Hematopoietic multipotent progenitor cell treated with erythropoietin and hydrocortisone succinate and interleukin-3 and kit ligand, for 8 days (in vitro differentiated cells): ENCODE results near the gene TMIGD2.
"Not testable (repeated sequence)": the region's sequence is repeated elsewhere in the genome, so short reads cannot be mapped to it uniquely, and the experiment has no call there.

Experiments used
- DNase-seq: peaks from one replicate; pipeline ENCODE4 v3.0.0-alpha.2; 2015

Gene TMIGD2, protein sequence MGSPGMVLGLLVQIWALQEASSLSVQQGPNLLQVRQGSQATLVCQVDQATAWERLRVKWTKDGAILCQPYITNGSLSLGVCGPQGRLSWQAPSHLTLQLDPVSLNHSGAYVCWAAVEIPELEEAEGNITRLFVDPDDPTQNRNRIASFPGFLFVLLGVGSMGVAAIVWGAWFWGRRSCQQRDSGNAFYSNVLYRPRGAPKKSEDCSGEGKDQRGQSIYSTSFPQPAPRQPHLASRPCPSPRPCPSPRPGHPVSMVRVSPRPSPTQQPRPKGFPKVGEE

DNA sequence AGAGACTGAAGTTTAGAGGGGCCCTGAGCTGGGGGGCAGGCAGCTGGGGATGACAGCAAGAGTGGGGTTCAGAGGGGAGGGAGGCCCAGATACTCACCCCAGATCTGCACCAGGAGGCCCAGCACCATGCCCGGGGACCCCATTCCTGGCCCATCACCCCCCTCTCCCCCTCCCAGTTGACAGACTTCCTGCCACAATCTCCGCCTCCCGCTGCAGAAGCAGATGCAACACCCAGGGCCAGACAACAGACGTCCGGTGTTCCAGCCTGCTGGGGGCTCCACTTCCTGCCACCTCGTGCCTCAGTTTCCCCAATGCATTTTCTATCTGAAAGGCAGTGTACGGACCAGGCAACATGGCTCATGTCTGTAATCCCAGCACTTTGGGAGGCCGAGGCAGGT is at the start of gene TMIGD2:
TSS of gene TMIGD2 (minus strand) at position 147 of the 398 bp plus-strand sequence. CDS start at position 143, 4 bp downstream.
- no peak for DNase-seq

DNA sequence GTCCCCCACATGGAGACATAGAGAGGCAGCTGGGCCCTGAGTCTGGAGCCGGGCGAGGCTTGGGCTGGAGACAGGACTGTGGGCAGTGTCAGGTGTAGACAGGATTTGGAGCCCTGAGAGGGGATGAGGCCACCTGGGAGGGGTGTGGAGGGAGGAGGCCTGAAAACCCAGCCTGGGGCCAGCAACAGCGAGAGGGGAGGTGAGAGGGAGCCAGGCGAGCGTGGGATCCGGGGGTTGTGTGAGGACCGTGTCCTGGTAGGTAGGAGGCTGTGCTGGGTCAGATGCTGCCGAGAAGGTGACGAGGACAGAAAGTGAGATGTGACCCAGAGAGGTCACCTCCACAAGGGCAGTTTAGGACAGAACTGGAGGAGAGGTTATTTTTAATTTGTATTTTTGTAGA is 48.5 kb upstream of the TMIGD2 start:
- no peak for DNase-seq

DNA sequence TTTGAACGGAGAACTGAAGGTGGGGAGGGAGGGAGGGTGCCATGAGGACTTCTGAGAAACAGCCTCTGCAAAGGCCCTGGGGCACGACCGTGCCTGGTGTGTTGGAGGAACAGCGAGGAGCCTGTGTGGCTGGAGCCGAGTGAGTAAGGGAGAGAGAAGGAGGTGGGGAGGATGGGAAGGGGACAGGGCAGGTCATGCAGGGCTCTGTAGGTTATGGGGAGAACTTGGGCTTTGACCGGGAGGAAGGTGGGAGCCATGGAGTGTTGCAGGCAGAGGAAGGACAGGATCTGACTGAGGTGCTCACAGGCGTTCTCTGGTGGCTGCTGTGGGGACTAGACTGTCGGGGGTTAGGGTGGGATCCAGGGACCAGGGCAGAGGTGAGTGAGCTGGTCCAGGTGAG is 47.9 kb upstream of the TMIGD2 start:
- no peak for DNase-seq

DNA sequence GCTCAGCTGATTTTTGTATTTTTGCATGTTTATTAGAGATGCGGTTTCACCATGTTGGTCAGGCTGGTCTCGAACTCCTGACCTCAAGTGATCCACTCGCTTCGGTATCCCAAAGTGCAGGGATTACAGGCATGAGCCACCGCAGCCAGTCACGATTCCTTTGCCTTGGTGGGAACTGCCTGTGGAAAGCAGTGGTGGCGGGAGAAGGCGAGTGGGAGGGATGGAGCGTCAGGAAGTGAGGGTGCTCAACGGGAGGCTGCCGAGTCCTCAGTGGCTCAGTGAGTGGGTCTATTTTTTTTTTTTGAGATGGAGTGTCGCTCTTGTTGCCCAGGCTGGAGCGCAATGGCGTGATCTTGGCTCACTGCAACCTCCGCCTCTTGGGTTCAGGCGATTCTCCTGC is 47.0 kb upstream of the TMIGD2 start:
- DNase-seq: not testable (repeated sequence)

DNA sequence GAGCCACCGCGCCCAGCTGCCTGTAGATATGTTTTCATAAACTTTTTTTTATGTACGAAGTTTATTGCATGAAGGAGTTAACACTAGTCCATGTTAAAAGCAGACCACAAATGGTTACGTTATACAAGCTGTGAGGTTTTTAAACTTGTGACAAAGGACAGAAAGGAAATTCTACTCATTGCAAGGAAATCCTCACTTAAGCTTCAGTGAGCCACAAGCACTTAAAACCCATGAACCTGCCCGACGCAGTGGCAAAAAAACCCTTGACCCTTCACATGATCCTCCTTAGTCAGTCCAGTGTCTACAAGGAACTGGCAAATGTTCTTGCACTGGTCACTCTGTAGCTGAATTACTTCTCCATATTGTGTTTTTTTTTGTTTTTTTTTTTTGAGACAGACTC is 45.3 kb upstream of the TMIGD2 start:
- no peak for DNase-seq

DNA sequence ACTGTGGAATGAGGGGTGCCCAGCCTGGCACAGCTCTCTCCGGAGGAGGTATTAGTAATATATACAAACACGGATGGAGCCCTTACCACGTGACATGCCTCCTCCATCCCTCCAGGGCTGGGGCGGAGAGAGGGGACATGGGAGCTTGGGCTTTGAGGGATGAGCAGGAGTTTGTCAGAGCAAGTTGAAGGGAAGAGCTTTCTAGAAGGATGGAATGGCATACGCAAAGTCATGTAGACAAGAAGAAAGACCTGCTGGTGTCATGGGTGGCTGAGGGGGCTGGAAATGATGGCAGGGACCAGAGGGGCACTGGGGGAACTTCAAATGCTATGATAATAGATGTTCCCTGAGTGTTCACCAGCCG is 43.8 kb upstream of the TMIGD2 start:
- no peak for DNase-seq

DNA sequence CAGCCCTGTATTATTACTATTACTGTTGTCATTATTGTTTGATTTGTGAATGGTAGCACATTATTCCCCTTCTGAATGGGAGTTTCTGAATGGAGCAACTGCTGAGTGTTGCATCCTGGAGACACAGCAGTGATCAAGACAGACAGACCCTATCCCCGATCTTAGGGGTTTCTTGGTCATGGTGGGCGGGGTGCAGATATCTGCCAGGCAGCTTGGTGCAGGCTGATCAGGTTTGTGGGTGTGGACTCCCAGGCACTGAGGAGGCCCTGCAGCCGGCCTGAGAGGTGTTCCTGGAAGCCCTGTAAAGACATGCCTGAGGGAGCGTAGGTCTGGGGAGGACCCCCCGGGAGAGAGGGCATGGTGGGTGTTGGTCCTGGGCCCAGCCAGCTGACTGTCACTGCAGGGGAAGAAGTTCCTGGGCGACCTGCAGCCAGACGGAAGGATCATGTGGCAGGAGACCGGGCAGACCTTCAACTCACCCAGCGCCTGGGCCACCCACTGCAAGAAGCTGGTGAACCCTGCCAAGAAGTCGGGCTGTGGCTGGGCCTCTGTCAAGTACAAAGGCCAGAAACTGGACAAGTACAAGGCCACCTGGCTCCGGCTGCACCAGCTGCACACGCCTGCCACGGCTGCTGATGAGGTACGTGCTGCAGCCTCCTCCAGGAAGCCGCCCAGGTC is 43.3 kb upstream of the TMIGD2 start:
- peak; percentile 66 for DNase-seq

DNA sequence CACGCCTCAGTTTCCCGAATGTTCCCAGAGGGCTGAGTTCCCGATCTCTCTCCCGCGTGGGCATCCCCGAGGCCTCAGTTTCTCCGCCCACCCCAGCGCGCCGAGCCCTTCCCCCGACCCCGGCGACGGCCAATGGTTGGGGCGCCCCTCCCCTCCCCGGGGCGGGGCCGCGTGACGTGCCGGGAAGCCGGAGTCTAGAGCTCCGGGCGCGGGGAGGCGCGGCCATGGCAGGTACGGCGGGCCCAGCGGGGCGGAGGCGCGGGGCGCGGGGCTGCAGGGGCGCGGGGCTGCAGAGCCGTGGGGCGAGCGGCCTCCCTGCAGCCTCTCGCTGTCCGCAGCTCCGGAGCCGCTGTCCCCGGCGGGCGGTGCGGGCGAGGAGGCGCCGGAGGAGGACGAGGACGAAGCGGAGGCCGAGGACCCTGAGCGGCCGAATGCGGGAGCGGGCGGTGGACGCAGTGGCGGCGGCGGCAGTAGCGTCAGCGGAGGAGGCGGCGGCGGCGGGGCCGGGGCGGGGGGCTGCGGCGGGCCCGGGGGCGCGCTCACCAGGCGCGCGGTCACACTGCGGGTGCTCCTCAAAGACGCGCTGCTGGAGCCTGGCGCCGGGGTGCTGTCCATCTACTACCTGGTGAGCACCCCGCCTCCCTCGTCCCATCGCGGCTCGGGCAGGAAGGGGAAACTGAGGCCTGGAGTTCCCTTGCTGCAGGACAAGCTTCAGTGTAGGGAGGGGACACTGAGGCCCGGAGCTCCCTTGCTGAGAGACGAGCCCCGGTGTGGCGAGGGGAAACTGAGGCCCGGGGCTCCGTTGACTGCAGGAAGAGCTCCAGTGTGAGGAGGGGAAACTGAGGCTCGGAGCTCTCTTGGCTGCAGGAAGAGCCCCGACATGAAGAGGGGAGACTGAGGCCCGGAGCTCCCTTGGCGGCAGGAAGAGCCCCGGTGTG is 41.5 kb upstream of the TMIGD2 start, which contains the start of gene MPND:
TSS of gene MPND (plus strand) at position 193 of the 938 bp plus-strand sequence. CDS start at position 225, 32 bp downstream.
- DNase-seq: peak; percentile 88

DNA sequence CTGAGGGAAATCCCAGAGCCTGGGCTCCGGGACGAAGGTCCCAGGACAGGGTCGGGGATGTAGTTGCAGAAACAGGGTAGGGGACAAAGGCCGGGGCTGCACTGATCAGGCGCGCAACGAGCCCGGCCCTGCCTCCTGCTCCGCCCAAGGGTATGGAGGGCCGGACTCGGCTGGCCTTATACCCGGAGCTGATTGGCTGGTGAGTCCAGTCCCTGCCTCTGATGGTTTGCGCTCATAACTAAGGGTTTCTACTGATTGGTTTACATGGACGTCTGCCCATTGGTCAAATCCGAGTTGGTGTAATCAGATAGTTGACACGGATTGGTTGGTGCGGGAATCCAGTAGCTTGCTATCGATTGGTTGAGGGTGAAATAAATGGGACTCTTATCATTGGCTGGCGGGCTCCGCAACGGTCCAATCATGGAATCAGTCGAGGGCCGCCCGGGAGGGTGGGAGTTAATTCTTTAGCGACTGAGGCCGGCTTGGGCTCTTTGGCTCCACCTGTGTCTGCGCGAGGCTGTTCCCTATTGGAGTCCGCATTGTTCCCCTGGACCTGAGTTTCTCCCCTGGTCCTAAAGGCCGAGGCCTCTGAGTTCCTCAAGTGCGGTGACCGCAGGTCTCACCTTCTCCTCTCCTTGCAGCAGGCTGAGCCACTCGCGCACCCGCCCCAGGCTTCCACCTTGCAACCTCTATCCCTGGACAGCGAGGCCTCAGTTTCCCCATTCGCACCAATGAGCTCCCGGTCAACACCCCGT is 40.6 kb upstream of the TMIGD2 start:
- DNase-seq: peak; percentile 100

DNA sequence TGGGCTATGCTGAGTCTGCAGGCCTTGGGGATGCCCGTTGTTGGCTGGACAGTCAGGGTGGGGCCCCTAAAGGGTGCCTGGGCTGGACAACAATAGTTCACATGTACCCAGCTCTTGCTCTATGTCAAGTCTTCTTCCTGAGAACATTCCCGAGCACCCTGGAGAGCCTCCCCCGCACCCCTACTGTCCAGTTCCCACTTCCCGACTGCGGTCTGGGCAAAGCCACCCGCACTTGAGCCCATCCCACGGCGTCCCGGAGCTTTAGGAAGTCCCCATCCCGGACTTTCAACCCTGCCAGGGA is 40.1 kb upstream of the TMIGD2 start:
- no peak for DNase-seq

DNA sequence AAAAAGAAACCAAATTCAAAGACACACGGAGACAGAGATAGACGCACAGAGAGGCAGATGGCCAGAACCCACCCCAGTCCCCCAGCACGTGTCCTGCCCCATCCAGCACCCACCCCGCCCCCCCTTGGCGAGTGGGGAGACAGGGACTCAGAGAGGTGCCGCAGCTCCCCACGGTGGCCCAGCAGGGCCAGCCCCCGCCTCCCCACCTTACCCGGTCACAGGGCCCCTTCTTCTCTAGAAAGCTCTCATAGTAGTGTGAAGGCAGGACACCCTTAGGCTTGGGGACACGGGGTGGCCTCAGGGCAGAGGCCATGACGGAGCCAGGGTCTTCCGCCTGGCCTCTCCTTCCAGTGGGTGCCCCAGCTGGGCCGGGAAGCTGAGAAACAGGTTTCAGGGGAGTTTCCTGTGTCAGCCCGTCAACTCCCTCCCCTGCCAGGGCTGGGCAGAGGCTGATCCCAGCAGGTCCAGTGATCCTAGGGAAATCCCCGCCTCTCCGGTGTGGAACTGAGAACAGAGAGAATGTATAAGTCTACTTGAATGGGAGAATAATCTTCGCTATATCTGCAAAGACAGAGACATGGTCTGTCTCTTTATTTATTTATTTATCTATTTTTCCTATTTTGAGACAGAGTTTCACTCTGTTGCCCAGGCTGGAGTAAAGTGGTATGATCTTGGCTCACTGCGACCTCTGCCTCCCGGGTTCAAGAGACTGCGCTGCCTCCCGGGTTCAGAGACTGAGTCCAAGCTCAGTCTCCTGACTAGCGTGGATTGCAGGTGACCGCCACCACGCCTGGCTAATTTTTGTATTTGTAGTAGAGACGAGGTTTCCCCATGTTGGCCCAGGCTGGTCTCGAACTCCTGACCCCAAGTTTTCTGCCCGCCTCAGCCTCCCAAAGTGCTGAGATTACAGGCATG is 36.5 kb upstream of the TMIGD2 start, which contains the start of gene STAP2:
TSS of gene STAP2 (minus strand) at position 387 of the 915 bp plus-strand sequence. CDS start at position 313, 74 bp downstream.
- no peak for DNase-seq

DNA sequence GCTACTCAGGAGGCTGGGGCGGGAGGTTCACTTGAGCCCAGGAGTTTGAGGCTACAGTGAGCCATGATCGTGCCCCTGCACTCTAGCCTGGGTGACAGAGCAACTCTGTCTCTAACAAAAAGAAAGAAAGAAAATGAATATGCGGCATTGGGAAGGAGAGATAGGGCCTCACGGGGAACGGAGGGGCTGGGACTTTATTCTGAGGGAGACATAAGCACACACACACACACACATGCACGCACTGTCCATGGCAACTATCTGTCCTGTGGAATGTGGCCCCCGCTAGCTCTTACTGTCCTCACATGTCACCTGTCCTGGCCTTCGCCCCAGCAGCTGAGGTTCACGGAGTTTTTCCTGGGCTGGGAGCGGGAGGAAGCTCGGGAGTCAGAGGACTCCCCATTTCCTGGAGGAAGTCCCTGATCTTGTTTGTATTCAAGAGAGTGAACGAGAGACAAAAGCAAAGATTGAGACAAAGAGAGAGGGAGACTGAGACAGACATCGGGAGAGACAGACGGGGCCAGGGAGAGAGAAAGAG is 35.8 kb upstream of the TMIGD2 start:
- DNase-seq: peak; percentile 54

DNA sequence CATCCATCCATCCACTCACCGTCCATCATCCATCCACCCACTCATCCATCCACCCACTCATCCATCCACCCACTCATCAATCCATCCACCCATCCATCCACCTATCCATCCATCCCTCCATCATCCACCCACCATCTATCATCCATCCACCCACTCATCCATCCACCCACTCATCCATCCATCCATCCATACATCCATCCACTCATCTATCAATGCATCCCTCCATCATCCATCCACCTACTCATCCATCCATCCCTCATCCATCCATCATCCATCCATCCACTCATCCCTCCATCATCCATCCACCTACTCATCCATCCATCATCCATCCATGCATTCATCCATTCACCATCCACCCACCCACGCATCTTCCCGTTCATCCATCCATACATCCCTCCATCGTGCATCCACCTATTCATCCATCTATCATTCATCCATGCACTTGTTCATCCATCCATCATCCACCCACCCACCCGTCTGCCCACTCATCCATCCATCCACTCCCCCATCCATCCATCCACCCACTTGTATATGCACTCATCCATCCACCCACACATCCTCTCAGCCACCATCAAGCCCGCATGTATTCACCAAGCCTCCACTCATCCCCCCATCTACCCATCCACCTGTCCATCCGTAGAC is 32.9 kb upstream of the TMIGD2 start:
- no peak for DNase-seq

DNA sequence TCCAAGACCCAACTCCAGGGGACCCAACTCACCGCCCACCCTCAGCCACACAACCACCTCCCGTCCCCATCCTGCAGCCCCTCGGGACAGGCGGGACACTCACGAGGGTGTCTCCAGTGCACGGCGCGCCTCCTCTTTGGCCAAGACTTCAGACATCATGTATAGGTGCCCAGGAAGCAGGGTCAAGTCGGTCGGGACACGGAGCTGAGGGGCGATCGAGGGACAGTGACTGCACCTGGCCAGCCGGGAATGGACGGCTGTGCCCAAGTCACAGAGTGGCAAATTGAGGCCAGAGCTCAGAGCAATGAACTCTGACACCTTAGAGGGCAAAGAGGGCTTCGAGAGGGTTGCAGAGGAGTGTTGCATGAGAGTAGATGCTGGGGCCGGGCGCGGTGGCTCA is 27.7 kb upstream of the TMIGD2 start:
- no peak for DNase-seq

DNA sequence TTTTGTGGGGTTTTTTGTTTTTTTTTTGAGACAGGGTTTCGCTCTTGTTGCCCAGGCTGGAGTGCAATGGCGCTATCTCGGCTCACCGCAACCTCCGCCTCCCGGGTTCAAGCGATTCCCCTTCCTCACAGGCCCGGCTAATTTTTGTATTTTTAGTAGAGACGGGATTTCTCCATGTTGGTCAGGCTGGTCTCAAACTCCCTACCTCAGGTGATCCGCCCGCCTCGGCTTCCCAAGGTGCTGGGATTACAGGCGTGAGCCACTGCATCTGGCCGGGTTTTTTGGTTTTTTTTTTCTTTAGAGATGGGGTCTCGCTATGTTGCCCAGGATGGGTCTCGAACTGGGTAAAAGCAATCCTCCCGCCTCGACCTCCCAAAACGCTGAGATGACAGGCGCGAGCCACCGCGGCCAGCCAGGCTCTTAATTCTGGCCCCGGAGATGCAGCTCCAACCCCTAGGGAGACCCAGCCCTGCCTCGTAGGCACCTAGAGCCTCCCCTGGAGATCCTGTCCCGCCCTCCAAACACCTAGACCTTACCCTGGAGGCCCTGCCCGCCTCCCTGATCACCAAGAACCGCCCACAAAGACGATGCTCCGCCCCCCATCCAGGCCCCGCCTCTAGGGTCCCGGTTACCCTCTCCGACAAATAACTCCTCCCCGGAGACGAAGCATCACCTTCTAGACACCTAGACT is 26.9 kb upstream of the TMIGD2 start:
- DNase-seq: peak; percentile 24

DNA sequence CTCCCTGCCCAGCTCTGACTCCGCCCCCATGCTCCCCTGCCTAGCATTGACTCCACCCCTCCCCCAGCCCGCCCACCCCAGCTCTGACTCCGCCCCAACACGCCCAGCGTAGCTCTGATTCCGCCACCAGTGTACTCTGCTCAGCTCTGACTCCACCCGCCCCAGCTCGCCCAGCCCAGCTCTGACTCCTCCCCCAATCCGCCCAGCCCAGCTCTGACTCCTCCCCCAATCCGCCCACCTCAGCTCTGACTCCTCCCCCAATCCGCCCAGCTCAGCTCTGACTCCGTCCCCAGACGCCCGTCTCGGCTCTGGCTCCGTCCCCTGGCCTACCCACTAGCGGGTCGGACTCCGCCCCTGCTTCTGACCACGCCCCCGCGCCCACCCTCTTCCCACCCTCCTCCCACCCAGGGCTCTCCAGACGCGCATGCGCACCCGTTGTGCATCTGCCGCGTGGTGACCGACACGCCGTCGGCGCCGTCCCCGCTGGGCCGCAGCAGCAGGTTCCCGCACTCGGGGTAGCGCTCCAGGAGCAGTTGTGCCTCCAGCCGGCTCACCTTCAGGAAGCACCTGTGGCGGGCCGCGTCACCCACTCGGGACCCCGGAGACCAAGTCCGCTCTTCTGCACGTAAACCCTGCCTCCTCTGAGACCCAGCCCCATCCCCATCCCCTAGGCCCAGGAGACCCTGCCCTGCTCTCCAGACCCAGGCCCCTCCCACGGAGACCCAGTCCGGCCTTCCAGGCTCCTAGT is 26.2 kb upstream of the TMIGD2 start:
- DNase-seq: peak; percentile 92

DNA sequence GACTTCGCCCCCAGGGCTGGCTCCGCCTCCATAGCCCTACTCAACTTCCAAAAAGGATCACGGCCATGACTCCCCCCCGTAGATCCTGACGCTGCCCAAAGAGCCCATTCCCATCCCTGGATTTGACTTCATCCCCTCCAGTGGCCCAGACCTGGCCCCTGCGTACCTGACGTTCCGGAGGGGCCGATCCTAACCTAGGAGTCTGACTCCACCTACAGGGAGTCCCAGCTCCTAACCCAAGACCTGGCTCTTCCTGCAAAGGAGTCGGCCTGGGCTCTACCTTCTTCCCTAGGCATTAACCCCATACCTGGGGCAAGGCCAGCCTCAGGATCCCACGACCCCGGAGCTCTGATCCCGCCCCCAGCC is 25.7 kb upstream of the TMIGD2 start:
- DNase-seq: no peak

DNA sequence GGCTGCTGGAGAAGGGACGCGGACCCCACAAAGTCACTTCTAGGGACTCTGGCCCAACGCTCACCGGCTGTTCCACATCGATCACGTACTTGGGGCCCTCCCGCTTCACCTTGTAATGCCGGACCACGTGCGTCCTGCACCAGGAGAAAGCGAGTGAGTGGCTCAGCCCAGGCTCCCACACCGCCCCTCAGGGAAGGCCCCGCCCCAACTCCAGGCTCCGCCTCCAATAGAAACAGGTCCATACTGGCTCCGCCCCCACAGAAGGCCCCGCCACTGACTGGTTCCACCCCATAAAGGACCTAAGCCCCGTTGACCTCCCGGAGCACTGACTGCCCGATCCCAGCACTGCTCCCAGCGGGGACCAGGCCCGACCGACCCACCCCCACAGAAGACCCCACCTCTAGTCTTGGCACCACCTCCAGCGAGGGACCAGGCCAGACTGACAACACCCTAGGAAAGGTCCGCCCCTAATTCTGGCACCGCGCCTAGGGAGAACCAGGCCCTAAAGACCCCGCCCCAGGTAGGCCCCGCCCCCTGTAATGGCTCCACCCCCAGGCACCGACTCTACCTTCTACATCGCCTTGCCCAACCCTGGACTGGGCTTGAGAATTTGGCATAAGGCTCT is 25.2 kb upstream of the TMIGD2 start:
- peak; percentile 92 for DNase-seq

DNA sequence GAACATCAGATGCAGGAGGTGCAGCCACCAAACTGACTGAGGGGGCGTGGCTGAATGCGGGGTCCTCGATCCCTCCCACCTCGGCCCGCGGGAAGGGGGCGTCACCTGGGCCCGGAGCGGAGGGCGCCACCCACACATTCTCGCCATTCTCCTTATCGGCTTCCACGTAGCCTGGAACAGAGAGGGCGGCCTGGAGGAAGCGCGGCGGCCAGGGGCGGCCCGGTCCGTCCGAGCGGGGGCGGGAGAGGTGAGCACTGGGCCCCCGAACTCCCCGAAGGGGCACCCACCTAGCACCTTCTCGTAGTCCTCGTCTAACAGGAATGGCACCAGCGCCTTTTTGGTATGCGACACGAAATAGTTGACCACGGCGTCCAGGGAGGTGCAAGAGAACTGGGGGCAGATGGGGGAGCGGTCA is 24.7 kb upstream of the TMIGD2 start:
- DNase-seq: peak; percentile 43
